Lower leg skin (tissue), 4 donors: ENCODE measurements around the gene RALGAPA2. TPM values are rescaled to one million over a fixed set of nuclear protein-coding genes. Genes with fewer than 3 reads are reported as not detected.
A peak's percentile ranks its signal among the peaks of the same experiment; 100 is the strongest.
"Not testable (repeated sequence)": the region's sequence is repeated elsewhere in the genome, so short reads cannot be mapped to it uniquely, and the experiment has no call there.

Source experiments
- DNase-seq, 2 donors: peaks; one replicate each; pipeline ENCODE4 v3.0.0-alpha.2; 2019; ENCODE audit warnings: low spot score in 2 of 2
- H3K4me3 ChIP-seq: fragments of 200-600 bp; sonication (generic); 2 replicates; pipeline ENCODE4 v1.5.1; 2017; ENCODE audit warnings: mild to moderate bottlenecking, low read depth; ENCODE audit not compliant: poor library complexity, severe bottlenecking
- POLR2A ChIP-seq, 2 donors: fragments of 450-650 bp; IDR thresholded peaks; one replicate each; pipeline ENCODE4 v1.6.1; 2016 to 2017; ENCODE audit warnings: antibody characterized with exemption in 2 of 2, mild to moderate bottlenecking in 1 of 2, moderate library complexity in 1 of 2
- WGBS, 2 donors: methylation state at CpG; one replicate each; pipeline ENCODE4 v1.1.5; 2018; 5-methylcytosine and 5-hydroxymethylcytosine counted together
- intact Hi-C: fragments of 100-400 bp; cut with DNase I; formaldehyde crosslinking; loops from one replicate; pipeline ENCODE4 v1.15.0; 2023; ENCODE audit warnings: low total_unique reads
- total RNA-seq, 4 donors: library from RNA; depleted of rRNA; stranded (reverse); fragments of >200 nt; gene quantifications; one replicate each; pipeline ENCODE4 v1.1.0, GENCODE V29; 2016
- TF ChIP-seq, protein P1 (sequence below), 3 donors: fragments of 450-650 bp; IDR thresholded peaks; one replicate each; pipeline ENCODE4 v1.5.1; 2016; ENCODE audit warnings: antibody characterized with exemption in 3 of 3, mild to moderate bottlenecking in 3 of 3, moderate library complexity in 2 of 3

Gene RALGAPA2
- total RNA-seq, 4 donors from 2014 or later = 56.1 to 78.8 (median 60.8) TPM

DNA sequence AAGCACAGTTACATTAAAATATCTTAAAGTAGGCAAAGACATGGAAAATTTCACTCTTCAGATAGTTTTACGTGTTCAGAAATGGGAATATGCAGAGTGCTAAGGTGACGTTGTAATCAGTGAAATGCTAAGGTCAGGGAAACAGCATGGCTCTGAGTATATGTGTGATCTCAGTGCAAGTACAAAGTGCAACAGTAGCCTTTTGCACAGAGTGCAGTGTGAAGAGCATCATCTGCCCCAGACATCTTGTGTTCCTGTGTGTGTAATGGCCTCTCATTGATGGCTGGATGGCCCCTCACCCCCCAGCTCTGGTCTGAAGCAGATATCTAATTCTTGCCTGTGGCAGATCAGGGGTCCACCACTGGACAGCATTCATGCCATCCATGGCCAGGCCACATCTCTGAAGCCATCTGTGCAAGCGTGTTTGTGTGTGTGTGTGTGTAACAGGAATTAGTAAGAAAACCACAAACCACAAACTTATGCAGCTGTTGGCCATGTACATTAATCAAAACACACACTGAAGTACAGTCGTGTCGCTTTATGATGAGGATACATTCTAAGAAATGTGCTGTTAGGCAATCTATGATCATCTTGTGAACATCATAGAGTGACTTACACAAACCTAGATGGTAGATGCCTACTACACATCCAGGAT lies 165.1 kb downstream of the RALGAPA2 start:
- DNase-seq = no peak
- WGBS, 2 donors = 69 to 79% methylated on average over 5 of the region's 5 CpGs
- no peak for TF ChIP-seq POLR2A (IDR thresholded peaks at IDR 0.05)
- TF ChIP-seq, protein P1, sequence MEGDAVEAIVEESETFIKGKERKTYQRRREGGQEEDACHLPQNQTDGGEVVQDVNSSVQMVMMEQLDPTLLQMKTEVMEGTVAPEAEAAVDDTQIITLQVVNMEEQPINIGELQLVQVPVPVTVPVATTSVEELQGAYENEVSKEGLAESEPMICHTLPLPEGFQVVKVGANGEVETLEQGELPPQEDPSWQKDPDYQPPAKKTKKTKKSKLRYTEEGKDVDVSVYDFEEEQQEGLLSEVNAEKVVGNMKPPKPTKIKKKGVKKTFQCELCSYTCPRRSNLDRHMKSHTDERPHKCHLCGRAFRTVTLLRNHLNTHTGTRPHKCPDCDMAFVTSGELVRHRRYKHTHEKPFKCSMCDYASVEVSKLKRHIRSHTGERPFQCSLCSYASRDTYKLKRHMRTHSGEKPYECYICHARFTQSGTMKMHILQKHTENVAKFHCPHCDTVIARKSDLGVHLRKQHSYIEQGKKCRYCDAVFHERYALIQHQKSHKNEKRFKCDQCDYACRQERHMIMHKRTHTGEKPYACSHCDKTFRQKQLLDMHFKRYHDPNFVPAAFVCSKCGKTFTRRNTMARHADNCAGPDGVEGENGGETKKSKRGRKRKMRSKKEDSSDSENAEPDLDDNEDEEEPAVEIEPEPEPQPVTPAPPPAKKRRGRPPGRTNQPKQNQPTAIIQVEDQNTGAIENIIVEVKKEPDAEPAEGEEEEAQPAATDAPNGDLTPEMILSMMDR (IDR thresholded peaks at IDR 0.05) = no peak
- H3K4me3 ChIP-seq = no peak overlapping the region
- intact Hi-C loops = no loop called here

DNA sequence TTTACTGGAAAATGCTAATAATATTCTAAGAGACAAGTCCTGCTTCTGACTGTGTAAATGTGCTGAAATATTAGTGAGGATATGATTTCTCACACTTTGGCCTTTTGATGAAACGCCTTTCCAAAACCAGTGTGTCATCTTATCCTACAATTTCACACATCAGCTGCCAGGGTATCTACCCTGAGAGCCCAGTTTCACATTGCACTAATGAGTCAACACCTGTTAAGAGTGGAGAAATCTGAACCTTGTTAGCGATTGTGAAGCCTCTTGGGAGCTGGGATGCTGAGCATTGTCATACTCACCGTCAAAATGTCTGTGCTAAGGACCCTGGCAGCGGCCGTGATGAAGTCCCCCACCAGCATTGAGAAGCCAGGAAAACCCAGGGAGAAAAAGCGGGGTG lies 166.0 kb downstream of the RALGAPA2 start:
- no peak overlapping the region for H3K4me3 ChIP-seq
- intact Hi-C loops = no loop called here
- no peak for TF ChIP-seq POLR2A (IDR thresholded peaks at IDR 0.05)
- TF ChIP-seq, protein P1 (IDR thresholded peaks at IDR 0.05) = no peak
- WGBS, 2 donors = 76 to 82% methylated on average over 6 of the region's 6 CpGs
- no peak for DNase-seq

DNA sequence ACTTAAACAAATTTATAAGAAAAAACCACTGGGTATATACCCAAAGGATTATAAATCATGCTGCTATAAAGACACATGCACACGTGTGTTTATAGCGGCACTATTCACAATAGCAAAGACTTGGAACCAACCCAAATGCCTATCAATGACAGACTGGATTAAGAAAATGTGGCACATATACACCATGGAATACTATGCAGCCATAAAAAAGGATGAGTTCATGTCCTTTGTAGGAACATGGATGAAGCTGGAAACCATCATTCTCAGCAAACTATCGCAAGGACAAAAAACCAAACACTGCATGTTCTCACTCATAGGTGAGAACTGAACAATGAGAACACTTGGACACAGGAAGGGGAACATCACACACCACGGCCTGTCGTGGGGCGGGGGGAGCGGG lies 169.1 kb downstream of the RALGAPA2 start:
- 95 to 96% methylated on average over 7 of the region's 7 CpGs for whole genome bisulfite sequencing, 2 donors
- intact Hi-C loops, DNase-seq, H3K4me3 ChIP-seq: not testable (repeated sequence)

DNA sequence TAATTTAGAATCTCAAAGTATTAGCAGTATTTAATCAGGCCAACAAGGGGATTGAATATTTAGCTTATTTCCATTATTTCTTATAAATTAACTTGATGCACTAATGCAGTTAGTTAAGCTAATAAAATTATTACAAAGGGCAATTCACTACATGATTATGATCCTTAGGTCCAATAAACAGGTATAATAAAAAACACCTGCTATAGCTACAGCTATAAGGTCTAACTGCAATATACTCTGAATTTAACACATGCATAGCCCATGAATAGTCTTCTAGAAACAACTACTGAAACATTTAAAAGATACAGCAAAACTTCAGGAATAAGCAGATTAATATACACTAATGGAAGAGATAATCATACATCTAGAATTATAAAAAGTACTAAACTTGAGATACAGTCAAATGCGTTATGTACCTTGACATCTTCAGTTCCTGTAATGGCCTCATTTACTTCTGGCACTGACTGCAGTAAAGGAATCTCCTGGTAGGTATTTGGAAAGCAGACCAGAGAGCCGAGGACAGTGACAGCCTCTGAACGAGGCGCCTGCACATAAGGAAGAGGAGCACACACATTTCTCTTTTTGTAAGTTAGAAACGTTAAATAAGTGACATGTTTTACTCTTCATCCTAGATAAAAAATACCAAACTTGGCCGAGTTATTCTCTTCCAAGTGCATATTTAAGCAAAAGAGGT lies 176.1 kb downstream of the RALGAPA2 start:
- DNase-seq = no peak
- no peak overlapping the region for H3K4me3 ChIP-seq
- intact Hi-C loops = no loop called here
- WGBS, 2 donors = 87 to 90% methylated on average over 6 of the region's 6 CpGs
- TF ChIP-seq, protein P1 (IDR thresholded peaks at IDR 0.05) = no peak
- no peak for TF ChIP-seq POLR2A (IDR thresholded peaks at IDR 0.05)

DNA sequence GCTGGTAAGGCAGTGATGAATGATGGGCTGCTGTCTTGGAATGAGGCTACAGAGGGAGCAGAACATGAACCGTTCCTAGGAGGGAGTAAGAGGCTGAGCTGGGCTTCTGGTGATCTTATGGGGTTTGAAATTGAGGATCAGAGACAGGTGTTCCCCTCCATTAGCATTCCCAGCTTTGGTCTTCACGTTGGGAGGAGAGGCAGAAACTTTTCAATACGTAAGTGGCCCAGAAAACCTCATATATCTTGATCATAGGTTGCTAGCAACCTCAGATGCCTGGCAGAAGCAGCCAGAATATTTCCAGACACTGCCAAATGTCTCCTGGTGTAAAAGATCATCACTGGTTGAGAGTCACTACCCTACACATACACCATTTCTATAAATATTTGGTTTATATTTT lies 177.4 kb downstream of the RALGAPA2 start:
- H3K4me3 ChIP-seq = no peak overlapping the region
- intact Hi-C loops = no loop called here
- no peak for TF ChIP-seq POLR2A (IDR thresholded peaks at IDR 0.05)
- TF ChIP-seq, protein P1 (IDR thresholded peaks at IDR 0.05) = no peak
- WGBS, 2 donors = 75 to 76% methylated on average over 3 of the region's 3 CpGs
- DNase-seq = no peak

DNA sequence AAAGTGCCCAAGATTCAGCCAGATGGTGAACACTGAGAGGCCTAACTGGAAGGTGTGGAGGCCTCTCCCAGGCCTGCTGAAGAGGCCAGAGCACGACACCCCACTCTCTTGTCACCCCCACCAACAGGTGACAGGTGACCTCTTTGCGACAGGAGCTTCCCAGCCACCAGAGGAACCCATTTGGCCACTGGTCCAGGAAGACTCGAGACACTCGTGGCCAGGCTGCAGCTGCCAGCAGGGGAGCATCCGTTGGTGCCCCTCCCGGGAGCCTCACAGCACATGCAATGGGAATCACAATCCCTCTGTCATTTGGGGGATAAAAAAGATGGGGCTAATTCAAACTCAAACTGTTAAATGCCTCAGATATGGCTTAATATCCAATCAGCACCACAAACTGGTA lies 181.2 kb downstream of the RALGAPA2 start:
- intact Hi-C loops = no loop called here
- peak in 1 of 2 donors; percentile 69 for DNase-seq
- TF ChIP-seq, protein P1 (IDR thresholded peaks at IDR 0.05) = no peak
- TF ChIP-seq POLR2A (IDR thresholded peaks at IDR 0.05) = no peak
- no peak overlapping the region for H3K4me3 ChIP-seq
- WGBS, 2 donors = 94% methylated on average over 6 of the region's 6 CpGs
